Embryonic facial prominence (tissue), 1 donor: ENCODE results near the gene PRAMEF9.
"Not testable (repeated sequence)": the region's sequence is repeated elsewhere in the genome, so short reads cannot be mapped to it uniquely, and the experiment has no call there.

Source experiments
- DNase-seq: peaks from one replicate; pipeline ENCODE4 v3.0.0-alpha.2; 2016; ENCODE audit errors: extremely low spot score

The PRAMEF9 gene

DNA sequence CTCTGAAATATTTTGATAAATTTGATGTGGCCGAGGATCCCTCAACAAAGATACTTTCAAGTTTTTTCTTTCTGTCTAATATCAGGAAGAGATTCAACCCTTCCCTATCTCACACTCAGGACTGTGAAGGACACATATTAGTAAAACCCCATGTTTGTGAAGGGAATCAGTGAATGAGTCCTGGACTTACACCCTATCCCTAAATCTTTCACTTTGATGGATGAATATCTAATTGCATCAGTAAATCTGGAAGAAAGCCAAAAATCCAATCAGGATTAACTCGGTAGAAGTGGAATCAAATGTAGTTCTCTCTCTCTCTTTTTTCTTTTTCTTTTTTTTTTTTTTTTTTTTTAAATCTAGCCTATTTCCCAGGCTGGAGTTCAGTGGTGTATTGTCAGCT lies at the start of gene PRAMEF9:
Gene PRAMEF9, plus strand, starts transcription at position 301 of the 400 bp plus-strand sequence. CDS start 3,433 bp downstream, outside the sequence.
- DNase-seq: not testable (repeated sequence)

GRCh38 chr1:13155909-13156308 lies 15.7 kb upstream of the PRAMEF9 start, which contains the start of gene PRAMEF26:
PRAMEF26 (minus strand) TSS chr1:13156009; CDS start chr1:13153095, 2,914 bp downstream.
- not testable (repeated sequence) for DNase-seq

DNA sequence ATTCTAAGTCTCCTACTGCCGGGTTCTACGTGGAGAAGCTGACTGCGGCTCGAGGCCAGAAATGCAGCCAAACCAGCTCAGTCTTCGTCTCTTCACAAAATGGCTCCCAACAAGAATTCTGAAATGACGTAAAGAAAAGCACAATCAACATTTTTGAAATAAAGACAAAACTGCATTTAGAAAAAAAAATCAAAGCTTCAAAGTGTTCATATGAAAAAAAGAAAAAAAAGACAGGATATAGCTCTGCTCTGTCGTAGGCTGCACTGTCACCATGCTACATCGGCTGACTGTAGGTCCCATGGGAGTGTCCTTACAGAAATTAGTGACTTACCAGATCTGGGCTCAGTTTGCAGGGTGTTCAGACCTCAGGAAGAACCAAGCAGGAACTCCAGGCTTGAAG lies 6.1 kb upstream of the PRAMEF9 start, which contains the start of gene HNRNPCL4:
Gene HNRNPCL4, minus strand, starts transcription at position 101 of the 400 bp plus-strand sequence. CDS start 164 bp downstream, outside the sequence.
- DNase-seq: not testable (repeated sequence)

- DNase-seq: not testable (repeated sequence)
Measured at GRCh38 chr1:13201309-13201708, 29.7 kb downstream of the PRAMEF9 start, which contains the start of gene PRAMEF13. PRAMEF13 (minus strand) TSS chr1:13201409; CDS start chr1:13199589, 1,820 bp downstream.

GRCh38 chr1:13208712-13209111 lies 37.1 kb downstream of the PRAMEF9 start:
- DNase-seq: not testable (repeated sequence)

GRCh38 chr1:13216619-13217018 lies 45.0 kb downstream of the PRAMEF9 start:
- DNase-seq: not testable (repeated sequence)

- not testable (repeated sequence) for DNase-seq
Measured at GRCh38 chr1:13219203-13219602, 47.6 kb downstream of the PRAMEF9 start.

DNA sequence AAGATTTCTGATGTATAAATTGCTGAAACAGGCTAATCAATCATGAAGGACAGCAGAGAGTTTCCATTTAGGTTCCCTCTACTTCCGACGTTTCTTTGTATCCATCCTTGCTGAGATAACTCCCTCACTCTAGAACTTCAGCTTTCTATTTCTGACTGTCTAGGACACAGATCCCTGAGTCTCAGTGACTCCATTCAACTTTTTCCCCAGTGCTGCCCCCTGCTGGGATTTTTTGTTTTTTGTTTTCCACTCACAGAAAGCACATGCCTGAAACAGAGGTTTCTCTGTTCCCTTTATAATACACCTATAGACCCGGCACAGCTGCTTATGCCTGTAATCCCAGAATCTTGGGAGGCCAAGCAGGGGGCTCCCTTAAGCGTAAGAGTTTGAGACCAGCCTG lies 51.1 kb downstream of the PRAMEF9 start:
- not testable (repeated sequence) for DNase-seq

DNA sequence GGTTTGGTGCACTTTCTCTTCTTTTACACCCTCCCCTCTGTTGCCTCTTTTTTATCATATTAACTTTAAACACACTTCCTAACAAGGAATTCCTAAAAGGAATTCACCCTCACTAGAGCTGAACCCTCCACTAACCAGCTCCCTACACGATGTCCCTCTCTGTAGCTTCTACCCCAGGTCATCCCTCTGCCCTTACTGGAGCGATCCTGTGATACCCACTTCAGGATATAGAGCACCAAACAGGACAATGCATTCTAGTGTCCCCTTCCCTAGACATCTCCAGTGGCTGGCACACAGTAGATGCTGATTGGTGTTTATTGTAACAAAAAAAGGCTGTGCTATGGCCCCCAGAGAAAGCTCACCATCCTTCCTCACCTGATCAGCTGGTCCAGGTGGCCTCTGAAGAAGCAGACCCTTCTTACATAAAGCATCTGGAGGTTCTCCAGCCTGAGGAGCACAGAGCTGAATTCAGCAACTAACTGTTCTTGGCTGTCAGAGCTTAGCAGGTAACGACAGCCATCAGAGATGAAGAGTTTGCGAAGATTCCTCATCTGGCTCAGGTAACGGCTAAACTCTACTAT lies 52.9 kb downstream of the PRAMEF9 start:
- no peak for DNase-seq

- DNase-seq: not testable (repeated sequence)
Measured at GRCh38 chr1:13225675-13226204, 54.1 kb downstream of the PRAMEF9 start, which contains the start of gene PRAMEF18. PRAMEF18 (minus strand) TSS chr1:13226154; CDS start chr1:13226106, 48 bp downstream.

GRCh38 chr1:13227271-13228055 lies 55.8 kb downstream of the PRAMEF9 start:
- DNase-seq: not testable (repeated sequence)

GRCh38 chr1:13228343-13228781 lies 56.7 kb downstream of the PRAMEF9 start:
- no peak for DNase-seq
